Measurements from ENCODE around the gene CNTNAP4.

DNA sequence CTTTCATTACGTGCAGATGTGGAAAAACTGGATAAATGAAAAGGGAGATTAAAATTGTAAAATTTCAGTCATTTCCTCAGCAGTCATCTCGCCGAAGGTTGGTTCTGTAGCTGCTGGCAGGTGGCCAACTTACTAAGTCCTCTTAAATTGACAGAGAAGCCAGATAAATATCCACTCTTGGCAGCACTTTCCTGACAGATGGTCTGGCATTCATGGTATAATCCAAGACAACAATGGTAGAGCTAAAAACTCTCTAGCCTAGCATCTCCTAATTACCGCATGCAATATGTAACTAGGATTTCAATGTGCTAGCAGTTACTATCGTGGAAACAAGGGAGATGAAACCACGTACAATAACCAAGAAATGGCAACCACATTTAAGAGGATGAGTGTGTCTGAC lies 306.3 kb downstream of the CNTNAP4 start:
- TF ChIP-seq TCF12 (IDR thresholded peaks at IDR 0.05; ENCODE audit: low read depth, low read length) = no peak
- TF ChIP-seq POLR2A (IDR thresholded peaks at IDR 0.05; ENCODE audit: control extremely low read depth in 1 of 2, low read depth in 2 of 2, low read length in 2 of 2) = no peak
- no peak for TF ChIP-seq GTF2F1 (IDR thresholded peaks at IDR 0.05; ENCODE audit: borderline replicate concordance, low read depth, low read length)
- TF ChIP-seq, protein P1, sequence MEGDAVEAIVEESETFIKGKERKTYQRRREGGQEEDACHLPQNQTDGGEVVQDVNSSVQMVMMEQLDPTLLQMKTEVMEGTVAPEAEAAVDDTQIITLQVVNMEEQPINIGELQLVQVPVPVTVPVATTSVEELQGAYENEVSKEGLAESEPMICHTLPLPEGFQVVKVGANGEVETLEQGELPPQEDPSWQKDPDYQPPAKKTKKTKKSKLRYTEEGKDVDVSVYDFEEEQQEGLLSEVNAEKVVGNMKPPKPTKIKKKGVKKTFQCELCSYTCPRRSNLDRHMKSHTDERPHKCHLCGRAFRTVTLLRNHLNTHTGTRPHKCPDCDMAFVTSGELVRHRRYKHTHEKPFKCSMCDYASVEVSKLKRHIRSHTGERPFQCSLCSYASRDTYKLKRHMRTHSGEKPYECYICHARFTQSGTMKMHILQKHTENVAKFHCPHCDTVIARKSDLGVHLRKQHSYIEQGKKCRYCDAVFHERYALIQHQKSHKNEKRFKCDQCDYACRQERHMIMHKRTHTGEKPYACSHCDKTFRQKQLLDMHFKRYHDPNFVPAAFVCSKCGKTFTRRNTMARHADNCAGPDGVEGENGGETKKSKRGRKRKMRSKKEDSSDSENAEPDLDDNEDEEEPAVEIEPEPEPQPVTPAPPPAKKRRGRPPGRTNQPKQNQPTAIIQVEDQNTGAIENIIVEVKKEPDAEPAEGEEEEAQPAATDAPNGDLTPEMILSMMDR (IDR thresholded peaks at IDR 0.05; ENCODE audit: control extremely low read depth in 1 of 3, insufficient read depth in 1 of 3, low read depth in 1 of 3, low read length in 3 of 3) = no peak
- no peak for TF ChIP-seq SIN3A (conservative IDR thresholded peaks at IDR 0.05 in 1 of 2, IDR thresholded peaks at IDR 0.05 in 1 of 2; ENCODE audit: low read depth in 1 of 2, low read length in 2 of 2)
- no peak for TF ChIP-seq CREB1 (IDR thresholded peaks at IDR 0.05)
- no peak for TF ChIP-seq SAP30 (IDR thresholded peaks at IDR 0.05; ENCODE audit: insufficient read depth, insufficient replicate concordance, low read length)
- TF ChIP-seq JUN (IDR thresholded peaks at IDR 0.05; ENCODE audit: low read depth, low read length) = no peak
- TF ChIP-seq, protein P2, sequence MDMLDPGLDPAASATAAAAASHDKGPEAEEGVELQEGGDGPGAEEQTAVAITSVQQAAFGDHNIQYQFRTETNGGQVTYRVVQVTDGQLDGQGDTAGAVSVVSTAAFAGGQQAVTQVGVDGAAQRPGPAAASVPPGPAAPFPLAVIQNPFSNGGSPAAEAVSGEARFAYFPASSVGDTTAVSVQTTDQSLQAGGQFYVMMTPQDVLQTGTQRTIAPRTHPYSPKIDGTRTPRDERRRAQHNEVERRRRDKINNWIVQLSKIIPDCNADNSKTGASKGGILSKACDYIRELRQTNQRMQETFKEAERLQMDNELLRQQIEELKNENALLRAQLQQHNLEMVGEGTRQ (IDR thresholded peaks at IDR 0.05; ENCODE audit: low read length) = no peak
- no peak for TF ChIP-seq JUND (IDR thresholded peaks at IDR 0.05; ENCODE audit: low read length)
- TF ChIP-seq TAF1 (IDR thresholded peaks at IDR 0.05; ENCODE audit: low read depth, low read length) = no peak
- TF ChIP-seq HDAC6 (IDR thresholded peaks at IDR 0.05; ENCODE audit: low read depth, low read length) = no peak
